Prostate gland (tissue), 2 donors: ENCODE data around the gene AP3B1. TPM values are rescaled to one million over a fixed set of nuclear protein-coding genes. Genes with fewer than 3 reads are reported as not detected.
"Not testable (repeated sequence)": the region's sequence is repeated elsewhere in the genome, so short reads cannot be mapped to it uniquely, and the experiment has no call there.

Source experiments
- DNase-seq: peaks from one replicate; pipeline ENCODE4 v3.0.0-alpha.2; 2019; ENCODE audit warnings: low spot score
- H3K27ac ChIP-seq, 2 donors: fragments of 200-600 bp; sonication (generic); 2 replicates each; pipeline ENCODE4 v1.5.1; 2017 to 2019
- H3K27me3 ChIP-seq: fragments of 200-600 bp; sonication (generic); replicated peaks from 2 replicates; pipeline ENCODE4 v1.5.1; 2019; ENCODE audit not compliant: insufficient read depth
- H3K36me3 ChIP-seq, 2 donors: fragments of 200-600 bp; sonication (generic); 1 replicate in 1 of 2; 2 replicates in 1 of 2; pipeline versions ENCODE4 v1.5.1 to v1.8.1; 2017 to 2019
- H3K4me1 ChIP-seq: fragments of 200-600 bp; sonication (generic); replicated peaks from 2 replicates; pipeline ENCODE4 v1.5.1; 2019
- H3K4me3 ChIP-seq, 2 donors: fragments of 200-600 bp; sonication (generic); 2 replicates each; pipeline ENCODE4 v1.5.1; 2017 to 2019
- H3K9me3 ChIP-seq: fragments of 200-600 bp; sonication (generic); 2 replicates; pipeline ENCODE4 v1.5.1; 2017
- CTCF ChIP-seq, 4 experiments: fragments of 200-600 bp in 2 of 4; fragments of 450-650 bp in 2 of 4; sonication (generic) in 2 of 4; IDR thresholded peaks; 1 replicate in 3 of 4; 2 replicates in 1 of 4; pipeline ENCODE4 v1.5.1; 2016 to 2019; ENCODE audit warnings: antibody characterized with exemption in 4 of 4, mild to moderate bottlenecking in 2 of 4, moderate library complexity in 2 of 4
- POLR2A ChIP-seq: fragments of 450-650 bp; IDR thresholded peaks from one replicate; pipeline ENCODE4 v1.6.1; 2016; ENCODE audit warnings: antibody characterized with exemption, mild to moderate bottlenecking
- POLR2AphosphoS5 ChIP-seq: sonication (generic); formaldehyde crosslinking; IDR thresholded peaks from one replicate; pipeline ENCODE4 v1.6.1; 2017; ENCODE audit warnings: antibody characterized with exemption
- WGBS: methylation state at CpG from one replicate; pipeline ENCODE4 v1.1.5; 2018; 5-methylcytosine and 5-hydroxymethylcytosine counted together
- intact Hi-C: fragments of 100-400 bp; cut with DNase I; formaldehyde crosslinking; loops from one replicate; pipeline ENCODE4 v1.14.2; 2022
- total RNA-seq, 2 donors: library from RNA; depleted of rRNA; stranded (reverse); fragments of >200 nt; gene quantifications; one replicate each; pipeline ENCODE4 v1.1.0, GENCODE V29; 2016

Gene AP3B1
- total RNA-seq, 2 donors from 2014 or later: 33.1 to 60.5 TPM

- DNase-seq: no peak
- H3K27ac ChIP-seq: no peak overlapping the region
- TF ChIP-seq POLR2AphosphoS5: no peak
- TF ChIP-seq CTCF (IDR thresholded peaks at IDR 0.05): no peak
- TF ChIP-seq POLR2A: no peak
- intact Hi-C loops: no loop called here
- no peak overlapping the region for H3K4me3 ChIP-seq
- no peaks in the 10 kb centered on the region for H3K4me1 ChIP-seq
- no peaks in the 10 kb centered on the region for H3K9me3 ChIP-seq
- H3K36me3 ChIP-seq: no peaks in the 10 kb centered on the region
- 95% methylated on average over 2 of the region's 2 CpGs for WGBS
- no peaks in the 10 kb centered on the region for H3K27me3 ChIP-seq
These were observed 235.9 kb downstream of the AP3B1 start for GRCh38 chr5:78058625-78059024.

GRCh38 chr5:78056901-78057514, 237.5 kb downstream of the AP3B1 start:
- no peak overlapping the region for H3K27ac ChIP-seq
- WGBS: 83% methylated on average over 9 of the region's 9 CpGs
- no peaks in the 10 kb centered on the region for H3K4me1 ChIP-seq
- no peaks in the 10 kb centered on the region for H3K36me3 ChIP-seq
- TF ChIP-seq POLR2AphosphoS5 (no peak), CTCF (IDR thresholded peaks at IDR 0.05) (no peak), POLR2A (no peak)
- H3K9me3 ChIP-seq: no peaks in the 10 kb centered on the region
- H3K27me3 ChIP-seq: no peaks in the 10 kb centered on the region
- intact Hi-C loops: no loop called here
- DNase-seq: no peak
- no peak overlapping the region for H3K4me3 ChIP-seq

GRCh38 chr5:78056053-78056452, 238.4 kb downstream of the AP3B1 start:
- no peak for DNase-seq
- no peak for TF ChIP-seq CTCF (IDR thresholded peaks at IDR 0.05)
- TF ChIP-seq POLR2A: no peak
- no peak for TF ChIP-seq POLR2AphosphoS5
- 87% methylated on average over 1 of the region's 1 CpG for WGBS
- no peaks in the 10 kb centered on the region for H3K4me1 ChIP-seq
- no peak overlapping the region for H3K4me3 ChIP-seq
- no peaks in the 10 kb centered on the region for H3K27me3 ChIP-seq
- H3K27ac ChIP-seq: no peak overlapping the region
- H3K36me3 ChIP-seq: no peaks in the 10 kb centered on the region
- intact Hi-C loops: no loop called here
- H3K9me3 ChIP-seq: no peaks in the 10 kb centered on the region

GRCh38 chr5:78050888-78051287, 243.6 kb downstream of the AP3B1 start:
- 50% methylated on average over 4 of the region's 4 CpGs for WGBS
- Histone ChIP-seq H3K9me3 (no peaks in the 10 kb centered on the region), H3K36me3 (no peaks in the 10 kb centered on the region), H3K27me3 (no peaks in the 10 kb centered on the region), H3K4me1 (no peaks in the 10 kb centered on the region), H3K4me3 (no peak overlapping the region), H3K27ac (no peak overlapping the region)
- intact Hi-C loops: no loop called here
- no peak for TF ChIP-seq POLR2AphosphoS5
- no peak for TF ChIP-seq POLR2A
- TF ChIP-seq CTCF (IDR thresholded peaks at IDR 0.05): no peak
- no peak for DNase-seq

GRCh38 chr5:78046823-78047222, 247.7 kb downstream of the AP3B1 start:
- H3K36me3 ChIP-seq, H3K4me1 ChIP-seq, H3K27ac ChIP-seq, H3K27me3 ChIP-seq, DNase-seq, H3K9me3 ChIP-seq, H3K4me3 ChIP-seq, intact Hi-C loops: not testable (repeated sequence)
- 87% methylated on average over 2 of the region's 2 CpGs for WGBS
